ENCODE results near the gene CCNY.
"Not testable (repeated sequence)": the region's sequence is repeated elsewhere in the genome, so short reads cannot be mapped to it uniquely, and the experiment has no call there.

The CCNY gene

DNA sequence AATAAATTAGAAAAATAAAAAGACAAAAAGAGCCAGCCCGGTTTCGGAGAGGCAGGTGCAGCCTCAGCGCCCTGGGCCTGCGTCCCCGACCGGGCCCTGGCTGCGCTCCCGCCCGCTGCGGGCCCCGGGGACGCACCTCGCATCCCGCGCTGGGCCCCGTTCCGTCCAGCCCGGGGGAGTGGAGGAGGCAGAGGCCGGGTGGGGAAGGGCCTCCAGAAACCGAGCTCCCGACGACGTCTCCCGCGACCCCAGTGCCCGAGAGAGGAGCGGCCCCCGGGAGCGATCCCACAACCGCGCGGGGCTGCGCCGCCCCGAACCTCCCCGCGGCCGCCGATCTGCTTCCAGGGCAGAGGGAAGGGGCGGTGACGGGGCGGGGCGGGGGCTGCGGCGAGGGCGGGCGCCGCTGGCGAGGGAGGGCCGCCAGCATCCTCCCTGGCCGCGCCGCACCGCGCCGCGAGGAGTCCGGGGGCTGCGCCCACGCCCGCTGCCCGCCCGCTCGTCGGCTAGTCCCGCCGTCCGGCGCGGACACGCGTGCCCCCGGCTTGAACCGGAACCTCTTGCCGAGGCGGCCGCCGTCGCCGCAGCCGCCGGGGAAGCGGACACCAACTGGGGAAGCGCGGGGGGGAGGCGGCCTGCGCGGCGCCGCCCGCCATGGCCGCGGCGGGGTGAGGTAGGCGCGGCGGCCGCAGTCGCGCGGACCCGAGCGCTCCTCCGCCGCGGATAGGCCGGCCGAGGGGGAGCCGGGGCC, at the start of gene CCNY:
TSS of gene CCNY (plus strand) at position 426 of the 748 bp plus-strand sequence. CDS start 545 bp downstream, outside the sequence.
- in situ Hi-C loops (cut with HindIII; ENCODE audit: low sequenced_read_pairs) = no loop called here

DNA sequence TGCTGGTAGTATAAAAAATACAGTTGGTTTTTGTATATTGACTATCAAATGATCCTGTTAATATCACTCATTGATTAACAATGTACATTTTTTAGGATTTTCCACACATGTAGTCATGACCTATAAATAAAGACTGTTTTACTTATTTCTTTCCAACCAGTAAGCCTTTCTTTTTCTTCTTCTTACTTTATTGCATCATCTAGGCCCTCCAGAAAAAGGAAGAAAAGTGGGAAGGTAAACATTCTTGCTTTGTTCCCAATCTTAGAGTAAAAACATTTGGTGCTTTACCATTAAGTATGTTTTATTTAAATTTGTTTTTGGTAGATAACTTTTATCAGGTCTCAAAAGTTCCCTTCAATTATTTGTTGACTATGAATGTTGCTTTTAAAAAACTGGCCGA, 47.1 kb upstream of the CCNY start:
- in situ Hi-C loops (cut with HindIII; ENCODE audit: low sequenced_read_pairs) = no loop called here

DNA sequence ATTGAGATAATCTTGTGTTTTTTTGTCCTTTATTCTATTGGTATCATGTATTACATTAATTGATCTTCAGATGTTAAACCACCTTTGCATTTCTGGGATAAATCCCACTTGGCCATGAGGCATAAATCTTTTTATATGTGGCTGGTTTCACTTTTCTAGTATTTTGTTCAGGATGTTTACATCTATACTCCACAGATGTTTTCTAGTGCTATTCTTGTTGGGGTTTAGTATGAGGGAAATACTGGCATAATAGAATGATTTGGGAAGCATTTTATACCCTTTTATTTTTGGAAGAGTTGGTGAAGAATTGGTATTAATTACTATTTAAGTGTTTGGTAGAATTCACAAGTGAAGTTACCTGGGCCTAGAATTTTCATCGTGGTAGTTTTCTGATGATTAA, 41.8 kb upstream of the CCNY start:
- in situ Hi-C loops (cut with HindIII; ENCODE audit: low sequenced_read_pairs) = no loop called here

GRCh38 chr10:35299016-35299415, 37.3 kb upstream of the CCNY start:
- in situ Hi-C loops (cut with HindIII; ENCODE audit: low sequenced_read_pairs) = no loop called here

DNA sequence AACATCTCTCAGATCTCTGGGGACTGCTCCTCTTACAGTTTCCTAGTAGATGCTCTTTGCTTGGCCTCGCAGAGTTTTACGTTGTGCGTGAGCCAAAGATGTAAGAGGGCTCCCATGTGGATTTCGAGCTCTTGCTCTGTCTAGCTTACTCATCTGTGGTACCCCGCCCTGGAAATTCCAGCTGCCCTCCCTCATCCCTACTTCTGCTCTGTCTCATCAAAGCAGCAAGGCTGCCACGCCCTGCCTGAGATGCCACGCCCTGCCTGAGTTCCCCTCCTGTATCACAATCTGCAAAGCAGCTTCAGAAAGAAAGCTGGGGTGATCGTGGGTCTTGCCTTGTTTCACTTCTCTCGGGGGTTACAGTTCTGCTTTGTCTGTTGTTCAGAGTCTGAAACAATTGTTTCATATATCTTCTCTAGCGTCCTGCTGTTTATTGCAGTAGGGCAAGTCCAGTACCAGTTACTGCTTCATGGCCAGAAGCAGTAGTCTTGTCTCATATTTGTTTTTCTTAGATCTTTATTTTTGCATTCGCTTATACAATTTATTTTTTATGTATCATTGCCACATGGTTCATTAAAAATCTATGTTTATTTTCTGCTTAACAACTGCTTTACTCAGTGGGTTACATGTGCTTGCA, 36.1 kb upstream of the CCNY start:
- in situ Hi-C loops (cut with HindIII; ENCODE audit: low sequenced_read_pairs) = no loop called here

DNA sequence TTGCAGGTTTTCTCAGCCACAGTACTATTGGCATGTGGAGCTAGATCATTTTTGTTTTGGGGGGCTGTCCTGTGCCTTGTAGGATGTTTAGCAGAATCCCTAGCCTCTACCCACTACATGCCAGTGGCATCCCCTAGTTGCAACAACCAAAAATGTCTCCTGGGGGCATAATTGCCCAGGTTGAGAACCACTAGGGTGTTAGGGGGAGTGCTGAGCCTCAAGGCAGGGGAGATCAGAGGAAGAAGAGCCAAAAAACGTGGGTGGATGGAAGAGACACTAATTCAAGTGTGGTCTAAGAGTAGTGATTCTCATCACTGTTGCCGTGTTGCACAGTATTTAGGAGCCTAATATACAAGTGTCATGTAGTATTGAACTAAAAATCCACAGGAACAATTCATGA, 31.7 kb upstream of the CCNY start:
- in situ Hi-C loops (cut with HindIII; ENCODE audit: low sequenced_read_pairs) = no loop called here

GRCh38 chr10:35306852-35307251, 29.5 kb upstream of the CCNY start:
- in situ Hi-C loops (cut with HindIII; ENCODE audit: low sequenced_read_pairs) = no loop called here

GRCh38 chr10:35307297-35307696, 29.0 kb upstream of the CCNY start:
- in situ Hi-C loops (cut with HindIII; ENCODE audit: low sequenced_read_pairs) = no loop called here

- in situ Hi-C loops (cut with HindIII; ENCODE audit: low sequenced_read_pairs) = no loop called here
Measured at GRCh38 chr10:35308809-35309208, 27.5 kb upstream of the CCNY start.

GRCh38 chr10:35314142-35314541, 22.2 kb upstream of the CCNY start:
- in situ Hi-C loops (cut with HindIII; ENCODE audit: low sequenced_read_pairs) = loop anchor here (5.0 kb wide), 1 partner anchor 37 kb away; no protein-coding TSS in a partner anchor

DNA sequence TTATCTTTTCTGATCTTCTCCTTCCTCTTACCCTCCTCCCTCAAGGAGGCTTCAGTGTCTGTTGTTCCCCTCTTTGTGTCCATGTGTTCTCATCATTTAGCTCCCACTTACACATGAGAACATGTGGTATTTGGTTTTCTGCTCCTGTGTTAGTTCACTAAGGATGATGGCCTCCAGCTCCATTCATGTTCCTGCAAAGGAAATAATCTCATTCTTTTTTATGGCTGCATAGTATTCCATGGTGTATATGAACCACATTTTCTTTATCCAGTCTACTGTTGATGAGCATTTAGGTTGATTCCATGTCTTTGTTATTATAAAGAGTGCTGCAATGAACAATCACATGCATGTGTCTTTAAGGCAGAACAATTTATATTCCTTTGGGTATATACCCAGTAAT, 21.1 kb upstream of the CCNY start:
- in situ Hi-C loops (cut with HindIII; ENCODE audit: low sequenced_read_pairs) = not testable (repeated sequence)

DNA sequence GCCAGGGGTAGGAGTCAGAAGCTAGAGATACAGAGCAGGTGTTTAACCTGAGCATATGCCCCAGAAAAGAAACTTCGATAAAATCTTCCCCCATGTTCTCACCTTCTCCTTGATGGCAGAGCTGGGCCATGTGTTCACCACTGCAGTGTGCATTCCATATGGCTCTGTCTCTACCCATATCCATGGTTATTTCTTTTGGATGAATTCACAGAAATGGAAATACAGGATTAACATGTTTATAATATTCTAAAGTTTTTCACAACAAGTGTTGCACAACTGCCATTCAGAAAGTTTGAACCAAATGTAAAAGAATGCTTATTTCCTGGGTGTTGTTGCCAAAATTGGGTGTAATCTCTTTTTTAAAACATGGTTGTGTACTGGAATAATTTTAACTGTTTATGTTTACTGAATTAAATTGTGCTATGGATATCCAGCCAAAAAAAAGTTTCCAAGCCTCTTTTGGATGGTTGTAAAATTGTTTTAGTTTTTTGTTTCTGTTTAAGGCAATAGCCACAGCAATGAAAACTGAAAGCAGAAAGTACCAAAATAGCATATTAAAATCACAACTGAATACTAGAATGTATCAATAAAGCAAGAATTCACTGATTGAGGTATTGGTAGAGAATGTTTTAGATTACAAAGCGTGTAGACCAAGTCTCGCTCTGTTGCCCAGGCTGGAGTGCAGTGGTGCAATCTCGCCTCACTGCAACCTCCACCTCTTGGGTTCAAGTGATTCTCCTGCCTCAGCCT, 19.9 kb upstream of the CCNY start:
- in situ Hi-C loops (cut with HindIII; ENCODE audit: low sequenced_read_pairs) = no loop called here

DNA sequence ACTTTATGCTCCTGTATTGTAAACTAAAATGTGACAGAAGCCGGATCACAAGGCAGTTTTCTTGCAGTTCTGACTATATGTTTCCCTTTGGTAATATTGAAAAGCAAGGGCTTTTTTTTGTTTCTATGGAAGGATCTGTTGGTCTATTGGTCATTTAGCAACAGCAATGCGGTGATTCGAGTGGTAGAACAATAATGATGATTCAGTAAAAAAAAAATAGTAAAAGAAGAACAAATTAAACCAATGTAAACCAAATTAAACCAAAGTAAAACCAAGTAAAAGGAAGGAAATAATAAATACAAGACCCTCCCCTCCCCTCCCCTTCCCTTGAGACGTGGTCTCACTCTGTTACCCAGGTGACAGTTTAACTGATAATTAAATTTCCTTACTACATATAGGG, 17.8 kb upstream of the CCNY start:
- in situ Hi-C loops (cut with HindIII; ENCODE audit: low sequenced_read_pairs) = no loop called here

- in situ Hi-C loops (cut with HindIII; ENCODE audit: low sequenced_read_pairs) = no loop called here
Measured at GRCh38 chr10:35320341-35320740, 16.0 kb upstream of the CCNY start.

- in situ Hi-C loops (cut with HindIII; ENCODE audit: low sequenced_read_pairs) = no loop called here
Measured at GRCh38 chr10:35322636-35323035, 13.7 kb upstream of the CCNY start.

DNA sequence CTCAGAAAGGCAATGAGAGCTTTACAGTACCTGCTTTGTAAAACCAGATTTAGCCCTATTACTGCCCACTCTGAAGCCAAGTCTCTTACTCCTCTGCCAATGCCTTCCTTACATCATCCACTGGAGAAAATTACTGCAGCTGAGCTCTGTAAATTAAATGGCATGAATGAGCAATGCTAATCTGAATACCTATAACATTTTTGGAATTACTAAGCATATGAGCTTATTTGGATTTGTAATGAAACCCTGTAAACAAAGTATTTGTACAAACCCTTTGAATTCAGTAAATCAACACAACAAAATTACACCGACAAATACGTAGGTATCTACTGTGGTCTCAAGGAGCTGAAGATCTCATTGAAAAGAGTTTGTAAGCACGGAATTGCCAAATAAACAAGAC, 12.1 kb upstream of the CCNY start:
- in situ Hi-C loops (cut with HindIII; ENCODE audit: low sequenced_read_pairs) = no loop called here

GRCh38 chr10:35326466-35327235, 9.7 kb upstream of the CCNY start:
- in situ Hi-C loops (cut with HindIII; ENCODE audit: low sequenced_read_pairs) = loop anchor here (5.0 kb wide), 1 partner anchor 51 kb away; no protein-coding TSS in a partner anchor

DNA sequence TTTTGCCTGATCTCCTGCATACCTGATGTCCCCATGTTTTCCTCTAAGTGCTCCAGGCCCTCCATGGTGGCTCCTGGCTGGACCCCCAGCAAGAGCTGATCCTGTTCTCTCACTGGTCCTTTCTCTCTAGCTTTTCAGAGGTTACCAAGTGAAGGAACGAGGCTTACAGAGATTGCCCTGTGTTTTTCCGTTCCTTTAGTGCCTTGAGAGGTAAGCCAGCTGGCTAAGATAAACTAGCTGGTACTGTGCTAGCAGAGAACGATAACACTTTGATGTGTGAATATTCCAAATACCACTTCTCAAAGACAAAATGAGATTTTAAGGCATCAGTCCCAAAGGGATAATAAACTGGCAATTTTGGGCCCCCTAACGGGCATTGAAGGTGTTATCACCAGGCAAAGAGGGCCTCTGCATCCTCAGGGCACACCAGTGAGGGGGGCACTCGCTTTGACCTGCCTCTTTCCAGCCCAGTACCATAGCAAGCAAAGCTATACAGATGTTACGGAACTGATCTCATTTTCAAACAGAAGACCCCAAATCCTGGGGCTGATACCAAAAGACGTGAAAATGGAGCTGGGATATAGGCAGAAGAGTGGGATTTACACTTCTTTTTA, 8.4 kb upstream of the CCNY start:
- in situ Hi-C loops (cut with HindIII; ENCODE audit: low sequenced_read_pairs) = loop anchor here (5.0 kb wide), 1 partner anchor 49 kb away; no protein-coding TSS in a partner anchor

- in situ Hi-C loops (cut with HindIII; ENCODE audit: low sequenced_read_pairs) = loop anchor here (5.0 kb wide), 1 partner anchor 49 kb away; no protein-coding TSS in a partner anchor
Measured at GRCh38 chr10:35328404-35329037, 7.8 kb upstream of the CCNY start.

GRCh38 chr10:35329520-35329919, 6.8 kb upstream of the CCNY start:
- in situ Hi-C loops (cut with HindIII; ENCODE audit: low sequenced_read_pairs) = loop anchor here (5.0 kb wide), 1 partner anchor 48 kb away; no protein-coding TSS in a partner anchor
